ENCODE measurements around the gene DIS3L2. TPM values are rescaled to one million over a fixed set of nuclear protein-coding genes. Genes with fewer than 3 reads are reported as not detected.
"Not testable (repeated sequence)": the region's sequence is repeated elsewhere in the genome, so short reads cannot be mapped to it uniquely, and the experiment has no call there.

Gene DIS3L2
- total and polyA plus RNA-seq, 2 of the 8 experiments (the other 6 are each of a cell fraction or from before 2014, with no cell fraction given), result 11.5 to 21.6 TPM

DNA sequence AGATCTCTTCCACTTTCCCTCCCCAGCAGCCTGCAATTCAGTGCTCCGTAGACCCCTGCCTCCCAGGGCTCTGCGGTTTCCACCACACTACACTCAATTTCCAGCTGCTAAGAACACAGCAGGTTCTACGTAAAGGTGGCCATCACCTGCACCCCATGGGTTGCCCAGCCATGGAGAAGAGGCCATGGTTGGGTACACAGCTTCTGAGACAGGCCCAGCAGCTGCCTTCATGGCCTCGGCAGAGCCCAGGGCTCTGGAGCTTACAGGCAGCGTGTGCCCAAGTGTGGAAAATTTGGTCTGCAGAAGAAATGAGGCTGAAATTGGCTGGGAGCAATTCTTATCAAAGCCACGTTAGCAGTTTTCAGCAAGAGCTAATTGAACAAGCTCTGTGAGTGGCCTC, 362.5 kb downstream of the DIS3L2 start:
- H3K9me3 ChIP-seq (ENCODE audit: insufficient read depth in 2 of 2, low read depth in 1 of 2, low read length in 1 of 2); FAIRE-seq; H2BK12ac ChIP-seq (ENCODE audit: low read depth, low read length); H3K18ac ChIP-seq (ENCODE audit: extremely low read depth, low read length); H2BK120ac ChIP-seq (replicated peaks; ENCODE audit: low read depth, low read length); H3K4ac ChIP-seq (replicated peaks; ENCODE audit: insufficient read length, low read depth, low read length); H3K4me2 ChIP-seq (ENCODE audit: insufficient read depth in 1 of 2, low read depth in 2 of 2, low read length in 2 of 2); H3K4me3 ChIP-seq (ENCODE audit: extremely low read depth in 1 of 4, insufficient read depth in 2 of 4, low read depth in 3 of 4, low read length in 4 of 4); H3K14ac ChIP-seq (ENCODE audit: insufficient read length); H3K56ac ChIP-seq (replicated peaks; ENCODE audit: insufficient read length, low read depth, low read length); H4K91ac ChIP-seq (replicated peaks; ENCODE audit: insufficient read length, low read length); POLR2A ChIA-PET (ENCODE audit: partially characterized antibody); H3K23me2 ChIP-seq (ENCODE audit: low read depth, low read length); H4K5ac ChIP-seq (ENCODE audit: insufficient read length, low read depth, low read length); H3K9ac ChIP-seq (replicated peaks in 1 of 4; ENCODE audit: extremely low read depth in 1 of 4, low read depth in 3 of 4, low read length in 3 of 4); H3K36me3 ChIP-seq (ENCODE audit: control insufficient read depth in 2 of 4, insufficient read depth in 4 of 4, low read length in 3 of 4); H2BK20ac ChIP-seq (ENCODE audit: low read length); H3K23ac ChIP-seq (ENCODE audit: insufficient read length); H3K79me2 ChIP-seq (ENCODE audit: control insufficient read depth in 1 of 2, insufficient read depth in 2 of 2, low read length in 2 of 2); H4K8ac ChIP-seq (ENCODE audit: extremely low read depth, insufficient read depth, low read length); H2AFZ ChIP-seq (ENCODE audit: low read length); DNase-seq (ENCODE audit: low read depth in 1 of 2, low spot score in 2 of 2); H3K27me3 ChIP-seq (replicated peaks in 1 of 4; ENCODE audit: control insufficient read depth in 3 of 4, extremely low read depth in 1 of 4, insufficient read depth in 3 of 4, low read length in 3 of 4); H3K79me1 ChIP-seq (ENCODE audit: low read depth, low read length); H4K20me1 ChIP-seq (replicated peaks in 1 of 2; ENCODE audit: control insufficient read depth in 1 of 2, insufficient read depth in 2 of 2, low read length in 2 of 2); H2BK5ac ChIP-seq (ENCODE audit: low read depth, low read length); H2BK15ac ChIP-seq (ENCODE audit: low read length); H3K27ac ChIP-seq (ENCODE audit: low read depth, low read length); H2AK5ac ChIP-seq (ENCODE audit: low read depth, low read length): not testable (repeated sequence)
- CTCF ChIA-PET (ENCODE audit: partially characterized antibody), result interaction anchor here (0.9 to 10.9 kb wide), 16 partner anchors 8 to 423 kb away, joined by 3 to 124 read pairs (median 12); partner anchors contain the start of gene NPPC
- 83% methylated on average over 5 of the region's 6 CpGs; no CpG with 5 or more reads in 1 of the 2 experiments for WGBS, 2 experiments (ENCODE audit: extremely low coverage in 1 of 2, insufficient coverage in 1 of 2, insufficient read length in 1 of 2, insufficient replicate concordance in 2 of 2, low coverage in 1 of 2, low lambda C conversion rate in 2 of 2, missing lambda C conversion rate in 1 of 2)
- peaks cover 0 to 13% (median 4%) of the 10 kb centered on the region in 4 experiments; a peak in 5 of 7 replicates for H3K4me1 ChIP-seq (replicated peaks in 1 of 4; ENCODE audit: control insufficient read depth in 3 of 4, insufficient read depth in 4 of 4, low read length in 3 of 4)

Data from H1 (cell line).